ENCODE data around the gene NKIRAS2.
"Not testable (repeated sequence)": the region's sequence is repeated elsewhere in the genome, so short reads cannot be mapped to it uniquely, and the experiment has no call there.

Gene NKIRAS2

GRCh38 chr17:41998497-41998896 is 21.4 kb upstream of the NKIRAS2 start:
- Histone ChIP-seq H3K27ac (ENCODE audit: low read length) (no peak overlapping the region), H3K9me3 (ENCODE audit: control insufficient read depth, insufficient read depth, low read length) (no peaks in the 10 kb centered on the region), H3K4me3 (ENCODE audit: low read length) (no peak overlapping the region), H3K4me1 (ENCODE audit: control insufficient read depth, insufficient read depth, low read length) (no peaks in the 10 kb centered on the region), H3K36me3 (ENCODE audit: control insufficient read depth, insufficient read depth, low read length) (peaks cover 34% of the 10 kb centered on the region; the same call in 1 of the 2 replicates), H3K27me3 (ENCODE audit: control insufficient read depth, insufficient read depth, low read length) (no peaks in the 10 kb centered on the region)
- DNase-seq (ENCODE audit: low read depth, low spot score): no peak
- WGBS (ENCODE audit: insufficient coverage, insufficient read length): no CpG with 5 or more reads among the region's 2 CpGs

- Histone ChIP-seq H3K9me3 (ENCODE audit: control insufficient read depth, insufficient read depth, low read length) (no peaks in the 10 kb centered on the region), H3K36me3 (ENCODE audit: control insufficient read depth, insufficient read depth, low read length) (peaks cover 28% of the 10 kb centered on the region; the same call in 1 of the 2 replicates), H3K27ac (ENCODE audit: low read length) (no peak overlapping the region), H3K4me1 (ENCODE audit: control insufficient read depth, insufficient read depth, low read length) (no peaks in the 10 kb centered on the region), H3K27me3 (ENCODE audit: control insufficient read depth, insufficient read depth, low read length) (no peaks in the 10 kb centered on the region), H3K4me3 (ENCODE audit: low read length) (no peak overlapping the region)
- no peak for DNase-seq (ENCODE audit: low read depth, low spot score)
- no CpG with 5 or more reads among the region's 3 CpGs for WGBS (ENCODE audit: insufficient coverage, insufficient read length)
These were observed 19.3 kb upstream of the NKIRAS2 start for GRCh38 chr17:42000413-42001133.

GRCh38 chr17:42001729-42002128 is 18.2 kb upstream of the NKIRAS2 start:
- H3K27me3 ChIP-seq (ENCODE audit: control insufficient read depth, insufficient read depth, low read length): no peaks in the 10 kb centered on the region
- peaks cover 19% of the 10 kb centered on the region; the same call in 1 of the 2 replicates for H3K36me3 ChIP-seq (ENCODE audit: control insufficient read depth, insufficient read depth, low read length)

GRCh38 chr17:42002175-42002791 is 17.6 kb upstream of the NKIRAS2 start:
- whole genome bisulfite sequencing (ENCODE audit: insufficient coverage, insufficient read length): no CpG with 5 or more reads among the region's 7 CpGs
- H3K4me3 ChIP-seq (ENCODE audit: low read length): no peak overlapping the region
- H3K4me1 ChIP-seq (ENCODE audit: control insufficient read depth, insufficient read depth, low read length): no peaks in the 10 kb centered on the region
- DNase-seq (ENCODE audit: low read depth, low spot score): no peak
- no peaks in the 10 kb centered on the region for H3K27me3 ChIP-seq (ENCODE audit: control insufficient read depth, insufficient read depth, low read length)
- no peaks in the 10 kb centered on the region for H3K9me3 ChIP-seq (ENCODE audit: control insufficient read depth, insufficient read depth, low read length)
- no peak overlapping the region for H3K27ac ChIP-seq (ENCODE audit: low read length)
- H3K36me3 ChIP-seq (ENCODE audit: control insufficient read depth, insufficient read depth, low read length): peaks cover 18% of the 10 kb centered on the region; the same call in 1 of the 2 replicates

More at GRCh38 chr17:42001729-42002128, 18.2 kb upstream of the NKIRAS2 start:
- WGBS (ENCODE audit: insufficient coverage, insufficient read length): no CpG with 5 or more reads among the region's 2 CpGs
- no peak for DNase-seq (ENCODE audit: low read depth, low spot score)
- Histone ChIP-seq H3K27ac (ENCODE audit: low read length) (no peak overlapping the region), H3K4me1 (ENCODE audit: control insufficient read depth, insufficient read depth, low read length) (no peaks in the 10 kb centered on the region), H3K4me3 (ENCODE audit: low read length) (no peak overlapping the region), H3K9me3 (ENCODE audit: control insufficient read depth, insufficient read depth, low read length) (no peaks in the 10 kb centered on the region)

GRCh38 chr17:42002792-42003301 is 17.0 kb upstream of the NKIRAS2 start:
- Histone ChIP-seq H3K9me3 (ENCODE audit: control insufficient read depth, insufficient read depth, low read length) (no peaks in the 10 kb centered on the region), H3K27me3 (ENCODE audit: control insufficient read depth, insufficient read depth, low read length) (no peaks in the 10 kb centered on the region), H3K27ac (ENCODE audit: low read length) (no peak overlapping the region), H3K4me3 (ENCODE audit: low read length) (no peak overlapping the region), H3K36me3 (ENCODE audit: control insufficient read depth, insufficient read depth, low read length) (peaks cover 18% of the 10 kb centered on the region; the same call in 1 of the 2 replicates), H3K4me1 (ENCODE audit: control insufficient read depth, insufficient read depth, low read length) (no peaks in the 10 kb centered on the region)
- WGBS (ENCODE audit: insufficient coverage, insufficient read length): no CpG with 5 or more reads among the region's 3 CpGs
- DNase-seq (ENCODE audit: low read depth, low spot score): no peak

GRCh38 chr17:42005166-42005565 is 14.7 kb upstream of the NKIRAS2 start:
- DNase-seq (ENCODE audit: low read depth, low spot score): no peak
- H3K27ac ChIP-seq (ENCODE audit: low read length): no peak overlapping the region
- no CpG with 5 or more reads among the region's 1 CpG for WGBS (ENCODE audit: insufficient coverage, insufficient read length)
- no peak overlapping the region for H3K4me3 ChIP-seq (ENCODE audit: low read length)
- no peaks in the 10 kb centered on the region for H3K27me3 ChIP-seq (ENCODE audit: control insufficient read depth, insufficient read depth, low read length)
- no peaks in the 10 kb centered on the region for H3K9me3 ChIP-seq (ENCODE audit: control insufficient read depth, insufficient read depth, low read length)
- peaks cover 9% of the 10 kb centered on the region; the same call in 1 of the 2 replicates for H3K36me3 ChIP-seq (ENCODE audit: control insufficient read depth, insufficient read depth, low read length)
- no peaks in the 10 kb centered on the region for H3K4me1 ChIP-seq (ENCODE audit: control insufficient read depth, insufficient read depth, low read length)

GRCh38 chr17:42009170-42009569 is 10.7 kb upstream of the NKIRAS2 start:
- no CpG with 5 or more reads among the region's 4 CpGs for WGBS (ENCODE audit: insufficient coverage, insufficient read length)
- no peaks in the 10 kb centered on the region for H3K27me3 ChIP-seq (ENCODE audit: control insufficient read depth, insufficient read depth, low read length)
- H3K9me3 ChIP-seq (ENCODE audit: control insufficient read depth, insufficient read depth, low read length): no peaks in the 10 kb centered on the region
- DNase-seq (ENCODE audit: low read depth, low spot score): no peak
- no peak overlapping the region for H3K27ac ChIP-seq (ENCODE audit: low read length)
- H3K4me3 ChIP-seq (ENCODE audit: low read length): no peak overlapping the region
- H3K36me3 ChIP-seq (ENCODE audit: control insufficient read depth, insufficient read depth, low read length): no peaks in the 10 kb centered on the region
- peaks cover 2% of the 10 kb centered on the region; the same call in 1 of the 2 replicates for H3K4me1 ChIP-seq (ENCODE audit: control insufficient read depth, insufficient read depth, low read length)

- H3K27ac ChIP-seq (ENCODE audit: low read length): not testable (repeated sequence)
These were observed 9.6 kb upstream of the NKIRAS2 start for GRCh38 chr17:42010266-42010680.

GRCh38 chr17:42010898-42011516 is 8.9 kb upstream of the NKIRAS2 start:
- H3K4me1 ChIP-seq (ENCODE audit: control insufficient read depth, insufficient read depth, low read length): peaks cover 2% of the 10 kb centered on the region; the same call in 1 of the 2 replicates
- no peaks in the 10 kb centered on the region for H3K9me3 ChIP-seq (ENCODE audit: control insufficient read depth, insufficient read depth, low read length)
- H3K36me3 ChIP-seq (ENCODE audit: control insufficient read depth, insufficient read depth, low read length): no peaks in the 10 kb centered on the region
- no peaks in the 10 kb centered on the region for H3K27me3 ChIP-seq (ENCODE audit: control insufficient read depth, insufficient read depth, low read length)
- WGBS (ENCODE audit: insufficient coverage, insufficient read length): no CpG with 5 or more reads among the region's 3 CpGs
- H3K27ac ChIP-seq (ENCODE audit: low read length): no peak overlapping the region
- DNase-seq (ENCODE audit: low read depth, low spot score): no peak
- H3K4me3 ChIP-seq (ENCODE audit: low read length): no peak overlapping the region

More at GRCh38 chr17:42010266-42010680, 9.6 kb upstream of the NKIRAS2 start:
- H3K36me3 ChIP-seq (ENCODE audit: control insufficient read depth, insufficient read depth, low read length); H3K9me3 ChIP-seq (ENCODE audit: control insufficient read depth, insufficient read depth, low read length); DNase-seq (ENCODE audit: low read depth, low spot score); H3K4me3 ChIP-seq (ENCODE audit: low read length); H3K27me3 ChIP-seq (ENCODE audit: control insufficient read depth, insufficient read depth, low read length); H3K4me1 ChIP-seq (ENCODE audit: control insufficient read depth, insufficient read depth, low read length): not testable (repeated sequence)
- WGBS (ENCODE audit: insufficient coverage, insufficient read length): no CpG with 5 or more reads among the region's 9 CpGs

GRCh38 chr17:42012363-42012762 is 7.5 kb upstream of the NKIRAS2 start:
- not testable (repeated sequence) for H3K27ac ChIP-seq (ENCODE audit: low read length); DNase-seq (ENCODE audit: low read depth, low spot score); H3K27me3 ChIP-seq (ENCODE audit: control insufficient read depth, insufficient read depth, low read length); H3K4me1 ChIP-seq (ENCODE audit: control insufficient read depth, insufficient read depth, low read length); H3K9me3 ChIP-seq (ENCODE audit: control insufficient read depth, insufficient read depth, low read length); H3K4me3 ChIP-seq (ENCODE audit: low read length); H3K36me3 ChIP-seq (ENCODE audit: control insufficient read depth, insufficient read depth, low read length)
- WGBS (ENCODE audit: insufficient coverage, insufficient read length): no CpG with 5 or more reads among the region's 4 CpGs
